GM19035 (cell line): ENCODE results near the gene MIB1.

Source experiments
- ATAC-seq: cut with Tn5 transposase; IDR thresholded peaks from one replicate; pipeline ENCODE4 v1.9.1; 2021; ENCODE audit not compliant: unreplicated experiment

MIB1 gene

DNA sequence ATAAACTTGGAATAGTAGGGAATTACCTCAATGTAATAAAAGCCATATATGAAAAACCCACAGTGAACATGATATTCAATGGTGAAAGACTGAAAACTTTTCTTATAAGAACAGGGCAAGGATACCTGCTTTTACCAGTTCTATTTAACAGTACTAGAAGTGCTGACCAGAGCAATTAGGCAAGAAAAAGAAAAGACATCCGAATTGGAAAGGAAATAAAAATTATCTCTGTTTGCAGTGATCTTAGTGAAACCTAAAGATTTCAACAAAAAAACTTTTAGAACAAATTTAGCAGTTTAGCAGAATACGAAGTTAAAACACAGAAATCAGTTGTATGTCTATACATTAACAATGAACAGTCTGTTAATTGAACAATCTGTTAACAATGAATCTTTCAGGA lies 69.1 kb downstream of the MIB1 start:
- no peak for ATAC-seq

DNA sequence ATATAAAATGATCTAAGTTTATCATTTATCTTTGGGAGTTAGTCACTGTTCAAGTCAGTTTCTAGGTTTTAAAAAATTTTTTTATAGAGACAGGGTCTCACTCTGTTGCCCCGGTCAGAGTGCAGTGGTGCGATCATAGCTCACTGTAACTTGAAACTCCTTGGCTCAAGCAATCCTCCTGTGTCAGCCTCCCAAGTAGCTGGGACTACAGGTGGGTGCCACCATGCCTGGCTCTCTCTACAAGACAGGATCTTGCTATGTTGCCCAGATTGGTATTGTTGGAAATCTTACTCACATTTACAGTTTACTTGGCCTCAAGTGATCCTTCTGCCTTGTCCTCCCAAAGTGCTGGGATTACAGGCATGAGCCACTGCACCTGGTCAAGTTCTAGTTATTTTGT lies 74.5 kb downstream of the MIB1 start:
- no peak for ATAC-seq

DNA sequence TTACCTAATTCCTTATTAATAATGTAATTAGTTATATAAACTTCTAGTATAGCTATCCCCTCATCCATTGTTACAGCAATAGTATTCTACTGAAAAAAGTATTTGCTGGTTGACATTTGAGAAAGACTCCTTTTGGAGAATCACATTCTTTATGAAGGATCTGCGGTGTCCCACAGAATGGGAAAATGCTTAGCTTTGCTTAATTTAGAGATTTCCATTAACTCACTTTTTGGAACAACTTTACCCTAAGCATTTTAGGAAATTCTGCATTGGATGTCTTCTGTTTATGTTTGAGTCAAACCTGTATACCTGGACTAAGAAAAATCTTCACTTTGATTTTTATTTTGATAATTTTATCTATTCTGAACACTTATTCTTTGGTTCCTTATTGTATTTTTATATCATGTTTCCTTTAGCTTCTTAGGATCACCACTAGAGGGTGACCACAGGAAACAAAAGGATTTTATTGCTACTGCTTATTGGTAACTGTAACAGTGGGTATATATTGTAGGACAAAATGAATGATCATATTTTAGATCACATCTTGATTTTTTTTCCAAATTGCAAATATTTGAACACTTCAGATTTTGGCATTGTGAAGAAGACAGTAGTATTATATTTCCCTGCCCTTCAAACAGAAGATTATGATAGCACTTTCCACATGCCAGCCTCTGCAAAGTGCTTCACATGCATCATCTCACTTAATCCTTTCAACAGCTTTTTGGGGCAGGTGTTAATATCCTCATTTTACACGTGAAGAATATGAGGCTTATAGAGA lies 79.6 kb downstream of the MIB1 start:
- no peak for ATAC-seq

DNA sequence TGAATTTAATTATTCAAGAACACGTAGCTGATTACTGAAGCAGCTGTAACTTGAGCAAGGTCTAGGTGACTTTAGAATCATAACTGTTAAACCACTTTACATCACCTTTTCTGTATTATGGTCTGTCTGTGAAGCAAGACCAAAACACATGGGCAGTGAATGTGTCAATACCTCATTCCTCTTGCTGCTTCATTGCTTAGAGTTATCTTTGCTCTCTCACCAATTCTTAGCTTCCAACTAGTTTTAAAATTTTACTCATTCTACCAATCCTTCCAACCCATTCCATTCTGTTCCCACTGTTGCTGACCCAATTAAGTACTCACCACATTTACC lies 80.2 kb downstream of the MIB1 start:
- ATAC-seq, result no peak

DNA sequence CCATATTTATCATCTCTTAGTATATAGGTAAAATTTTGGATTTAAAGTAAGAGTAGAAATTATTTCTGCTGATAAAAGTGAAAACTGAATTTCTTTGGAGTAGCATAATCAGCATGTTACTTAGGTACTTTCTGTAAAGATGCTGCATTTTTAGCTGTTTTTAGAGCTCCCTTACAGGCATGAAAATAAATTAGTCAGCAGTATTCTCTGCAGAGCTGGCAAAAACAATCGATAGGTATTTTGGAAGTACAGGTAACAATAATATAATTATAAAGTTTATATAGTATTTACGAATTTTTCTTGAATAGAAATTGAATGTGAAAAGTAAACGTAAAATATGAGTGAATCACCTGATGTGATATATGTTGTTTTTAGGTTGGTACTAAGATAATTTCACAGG lies 83.3 kb downstream of the MIB1 start:
- ATAC-seq, result no peak

DNA sequence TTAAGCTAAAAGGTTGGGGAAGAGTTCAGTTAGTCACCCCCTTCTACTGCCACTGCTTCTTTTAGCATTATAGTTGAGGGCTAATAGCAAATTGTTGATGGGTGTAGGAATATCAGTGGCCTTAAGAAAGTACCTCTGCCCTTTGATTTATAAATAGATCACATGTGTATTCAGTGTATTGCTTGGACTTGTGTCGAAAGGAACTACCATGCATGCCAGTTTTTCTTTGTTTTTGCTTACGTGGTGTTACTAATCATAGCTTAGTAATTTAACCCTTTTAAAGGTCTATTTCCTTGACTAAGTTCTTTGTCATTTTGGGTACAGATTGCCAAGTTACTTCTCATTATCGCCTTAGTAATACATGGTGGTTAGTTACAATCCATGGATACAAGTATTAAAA lies 85.6 kb downstream of the MIB1 start:
- no peak for ATAC-seq

DNA sequence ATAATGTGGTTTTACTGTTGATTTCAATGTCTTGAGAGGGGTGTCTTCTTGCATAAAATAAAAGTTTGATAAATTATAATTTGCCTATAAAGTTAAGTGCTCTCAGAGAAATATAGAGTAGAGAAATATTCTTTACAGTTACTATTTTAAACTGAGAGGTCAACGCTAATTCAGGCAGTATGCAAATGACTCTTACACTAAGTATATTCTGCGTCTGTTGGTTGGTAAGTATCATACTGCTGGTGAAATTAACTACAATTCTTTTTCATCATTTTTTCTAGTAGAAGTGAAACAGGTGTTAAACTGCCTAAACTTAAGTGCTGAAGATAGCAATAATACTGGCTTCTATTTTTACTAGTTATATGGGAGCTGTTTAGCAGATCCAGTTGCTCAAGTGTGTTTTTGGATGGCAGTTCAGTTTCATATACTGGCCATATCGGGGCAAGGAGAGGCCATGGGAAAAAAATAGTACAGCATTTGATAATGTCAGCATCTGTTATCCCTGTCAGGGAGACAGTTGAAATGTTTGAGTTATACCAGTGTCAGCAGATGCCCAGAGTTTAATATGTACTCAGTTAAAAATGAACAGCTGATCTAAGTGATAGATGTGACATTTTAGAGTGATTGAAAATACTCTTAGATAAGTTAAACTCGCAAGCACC lies 86.2 kb downstream of the MIB1 start:
- ATAC-seq, result no peak

DNA sequence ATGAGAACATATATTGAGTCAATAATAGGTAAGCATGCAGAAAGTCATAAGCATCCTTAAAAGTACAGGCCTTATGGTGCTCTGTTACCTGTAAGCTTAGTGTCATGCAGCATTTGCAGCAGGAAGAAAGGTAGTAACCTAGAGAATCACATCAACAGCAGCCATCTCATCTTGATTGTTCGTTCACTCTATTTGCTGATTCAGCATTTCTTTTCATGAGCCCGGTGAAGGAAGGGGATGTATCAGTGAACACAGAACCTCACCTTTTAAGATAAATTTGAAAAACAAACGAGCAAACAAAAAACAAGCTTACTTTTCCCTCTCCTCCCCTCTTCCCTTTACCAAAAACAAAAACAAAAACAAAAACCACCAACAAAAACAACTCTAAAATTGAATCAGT lies 89.9 kb downstream of the MIB1 start:
- ATAC-seq, result no peak

DNA sequence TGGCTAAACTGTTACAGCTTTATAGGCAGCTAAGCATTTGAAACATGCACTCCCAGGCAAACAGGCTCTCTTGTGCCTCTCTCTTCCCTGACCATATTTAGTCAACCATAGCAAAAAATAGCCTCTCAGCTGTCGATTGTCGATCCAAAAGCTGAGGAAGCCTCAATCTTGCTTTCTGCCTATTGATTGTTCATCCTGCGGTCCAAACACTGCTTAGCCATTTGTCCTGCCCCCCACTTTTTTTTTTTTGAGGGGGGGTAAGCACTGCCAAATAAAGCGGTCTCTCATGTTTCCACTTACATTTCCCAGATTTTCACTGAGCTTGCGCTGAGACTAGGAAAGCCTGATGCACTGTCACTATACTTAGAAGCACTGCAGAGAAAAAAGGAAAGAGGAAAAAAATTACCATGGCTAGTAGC lies 90.8 kb downstream of the MIB1 start:
- ATAC-seq, result no peak

DNA sequence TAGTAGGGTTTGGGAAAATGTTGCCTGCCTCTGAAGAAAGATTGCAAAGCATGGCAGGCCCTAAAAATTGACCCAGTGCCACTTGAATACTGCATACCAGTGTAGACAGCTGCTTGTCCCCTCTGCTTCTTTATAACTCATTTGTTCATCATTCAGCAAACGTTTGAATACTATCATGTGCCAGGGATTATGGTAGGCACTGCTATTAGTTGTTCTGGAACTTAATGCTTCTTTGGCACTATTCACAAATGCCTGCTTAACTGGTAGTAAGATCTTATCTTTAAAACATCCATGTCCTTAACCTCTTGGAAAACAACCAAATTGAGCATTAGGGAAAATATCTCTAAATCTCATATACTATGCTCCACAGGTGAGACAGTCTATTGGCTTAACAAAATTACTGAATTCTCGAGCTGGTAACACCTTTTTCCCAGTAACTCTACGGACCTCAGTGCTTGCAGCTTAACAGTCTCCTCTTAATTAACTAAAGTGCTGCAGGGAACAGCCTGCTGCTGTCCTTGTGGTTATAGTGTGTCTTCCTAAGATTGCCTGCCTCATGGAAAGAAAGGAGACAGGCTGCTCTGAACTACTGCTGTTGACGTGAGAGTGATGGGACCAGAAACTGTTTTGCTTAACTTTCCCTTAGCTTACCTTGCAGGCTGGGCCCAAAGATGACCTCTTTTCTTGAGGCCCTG lies 93.2 kb downstream of the MIB1 start:
- ATAC-seq, result no peak

DNA sequence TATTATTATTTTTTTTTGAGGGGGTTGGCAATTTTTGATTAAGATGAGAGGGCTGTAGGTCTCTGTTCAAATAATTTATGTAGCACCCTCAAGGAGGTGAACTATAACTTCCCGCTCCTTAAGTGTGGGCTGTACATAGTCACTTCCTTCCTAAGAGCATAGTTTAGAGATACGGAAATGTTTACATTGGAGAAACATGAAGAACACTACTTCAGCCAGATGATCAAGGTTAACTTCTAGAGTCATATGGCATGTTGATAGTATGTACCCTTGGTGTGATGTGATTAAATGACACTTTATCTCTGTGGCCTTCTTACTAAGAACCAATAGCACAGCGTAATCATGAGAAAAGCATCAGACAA lies 93.7 kb downstream of the MIB1 start:
- no peak for ATAC-seq

DNA sequence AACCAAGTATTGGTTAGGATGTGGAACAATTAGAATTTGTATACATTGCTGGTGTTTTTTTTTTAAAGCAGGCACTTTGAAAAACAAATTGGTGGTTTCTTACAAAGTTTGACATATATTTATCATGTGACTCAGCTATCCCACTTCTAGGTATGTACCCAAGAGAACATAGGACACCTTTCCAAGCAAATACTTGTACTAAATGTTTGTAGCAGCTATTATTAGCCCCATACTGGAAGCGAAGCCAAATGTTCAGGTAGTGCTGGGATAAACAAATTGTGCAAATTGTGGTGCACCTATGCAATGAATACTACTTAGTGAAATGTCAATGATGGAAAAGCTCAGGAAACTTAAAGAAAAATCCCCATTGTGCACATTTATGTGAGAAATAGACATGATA lies 101.0 kb downstream of the MIB1 start:
- ATAC-seq, result no peak

DNA sequence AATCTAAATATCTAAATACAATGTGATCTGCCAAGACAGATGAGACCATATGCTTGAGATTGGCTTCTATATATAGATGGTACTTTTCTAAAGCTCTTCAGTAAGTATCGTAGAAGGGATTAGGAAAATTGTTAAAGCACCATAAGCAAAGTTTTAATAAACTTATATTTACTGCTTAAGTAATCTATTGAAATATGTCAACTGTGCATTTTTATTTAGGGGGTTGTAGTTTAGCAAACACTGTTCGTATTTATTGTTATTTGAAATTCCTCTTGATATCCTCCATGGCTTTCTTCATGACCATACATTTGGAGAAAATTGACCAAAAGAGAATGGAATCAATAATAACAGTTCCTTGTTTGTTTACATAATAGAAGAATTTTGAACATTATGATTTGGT lies 102.7 kb downstream of the MIB1 start:
- no peak for ATAC-seq

DNA sequence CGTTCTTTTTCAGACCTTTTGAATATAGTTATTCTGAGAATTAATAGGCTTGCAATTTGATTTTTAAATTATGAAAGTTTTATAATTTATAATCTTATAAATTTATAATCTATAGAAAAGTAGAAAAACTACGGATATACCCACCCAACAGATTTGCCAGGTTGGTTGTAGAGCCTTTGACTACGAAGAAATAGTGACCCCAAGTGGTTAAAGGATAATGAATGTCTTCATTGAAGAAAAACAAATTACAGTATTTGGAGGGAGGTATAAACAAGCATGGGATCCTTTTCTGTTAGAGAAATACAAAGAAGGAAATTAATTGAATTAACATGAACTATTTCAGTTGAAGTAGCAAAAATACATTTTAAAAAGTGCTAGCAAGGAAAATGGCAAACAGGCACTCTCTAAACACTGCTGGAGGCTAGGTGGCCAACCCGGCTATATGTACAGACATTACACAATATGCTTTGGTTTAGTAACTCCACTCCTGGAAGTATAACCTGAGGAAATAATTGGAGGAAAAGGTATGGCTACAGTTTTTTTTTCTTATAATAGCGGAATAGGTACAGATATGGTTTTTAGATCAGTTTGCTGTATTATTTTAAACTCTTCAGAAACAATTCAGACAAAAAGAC lies 110.9 kb downstream of the MIB1 start:
- no peak for ATAC-seq

DNA sequence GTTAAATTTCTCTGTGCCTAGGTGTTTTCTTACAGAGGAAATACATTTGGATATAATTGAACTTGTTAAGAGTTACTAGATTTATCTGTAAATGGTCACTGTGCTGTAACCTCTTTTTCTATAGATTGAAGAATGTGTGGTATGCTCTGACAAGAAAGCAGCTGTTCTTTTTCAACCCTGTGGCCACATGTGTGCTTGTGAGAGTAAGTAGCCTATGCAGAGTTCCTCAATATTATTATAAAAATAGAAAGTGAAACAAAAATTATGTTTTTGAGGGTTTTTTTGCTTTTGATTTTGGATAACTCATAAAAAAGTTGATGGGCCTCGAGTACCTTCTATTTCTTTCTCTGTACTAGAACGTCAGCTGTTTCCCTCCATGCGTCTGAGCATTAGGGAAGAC lies 112.4 kb downstream of the MIB1 start:
- ATAC-seq, result peak; percentile 85

DNA sequence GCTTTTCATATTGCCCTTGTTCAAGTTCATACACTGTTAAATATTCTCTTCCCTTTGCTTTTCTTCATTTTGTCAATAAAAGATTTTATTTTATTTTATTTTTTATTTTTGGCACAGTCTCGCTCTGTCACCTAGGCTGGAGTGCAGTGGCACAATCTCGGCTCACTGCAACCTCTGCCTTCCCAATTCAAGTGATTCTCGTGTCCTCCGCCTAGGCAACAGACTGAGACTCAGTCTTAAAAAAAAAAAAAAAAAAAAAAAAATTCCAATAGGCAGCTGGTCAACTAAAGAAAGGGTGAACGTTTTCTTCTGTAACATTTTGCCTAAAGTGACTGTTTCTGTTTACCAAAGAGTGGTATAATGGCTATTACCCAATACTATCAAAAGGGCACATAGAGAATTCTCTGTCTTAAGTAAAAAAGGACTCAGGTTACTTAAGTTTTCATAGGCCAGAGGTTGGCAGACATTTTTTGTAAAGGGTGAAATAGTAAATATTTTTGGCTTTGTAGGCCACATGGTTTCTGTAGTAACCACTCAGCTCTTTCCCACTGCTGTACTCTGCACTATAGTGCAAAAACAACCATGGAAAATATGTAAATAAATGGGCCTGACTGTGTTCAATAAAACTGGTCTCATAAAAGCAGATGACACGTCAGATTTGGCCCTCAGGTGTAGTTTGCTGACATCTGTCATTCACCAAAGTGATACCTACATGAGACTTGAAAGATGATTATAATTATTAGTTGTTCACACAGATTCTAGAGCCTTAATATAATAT lies 113.4 kb downstream of the MIB1 start:
- ATAC-seq, result no peak

DNA sequence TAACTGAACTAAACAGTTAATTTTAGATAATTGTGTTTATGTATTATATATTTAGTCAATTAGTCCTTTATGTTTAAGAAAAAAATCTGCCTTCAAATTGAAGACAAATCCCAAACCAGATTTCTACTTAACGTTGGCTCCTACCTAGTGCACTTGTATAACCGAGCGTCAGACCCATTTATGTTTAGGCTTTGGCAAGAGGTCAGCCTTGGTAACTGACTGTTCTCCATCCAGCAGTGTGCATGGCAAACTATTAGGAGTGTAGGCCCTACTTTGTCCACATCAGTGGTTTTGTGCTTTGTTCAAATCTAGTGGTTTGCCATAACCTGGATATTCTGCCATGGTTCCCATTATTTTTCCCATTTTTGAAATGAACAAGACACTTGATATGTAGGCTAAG lies 114.8 kb downstream of the MIB1 start:
- no peak for ATAC-seq

DNA sequence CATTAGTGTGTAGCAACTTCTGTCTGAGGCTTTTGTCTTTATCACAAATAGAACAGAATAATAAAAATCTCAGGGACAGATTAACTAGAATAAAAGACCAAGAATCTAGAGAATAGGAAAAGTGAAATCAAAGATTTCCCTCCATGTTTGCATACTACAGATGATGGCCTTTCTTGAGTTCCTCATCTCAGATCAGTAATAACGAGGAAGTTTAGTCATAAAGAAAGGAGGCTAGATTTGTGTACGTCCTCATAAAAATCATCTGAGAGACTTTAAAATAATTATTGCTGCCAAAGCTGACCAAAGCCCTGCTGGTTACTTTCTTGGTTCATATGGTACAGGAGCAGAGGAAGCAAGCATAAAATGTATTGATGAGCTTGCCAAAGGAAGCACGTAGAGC lies 117.3 kb downstream of the MIB1 start:
- ATAC-seq, result no peak

DNA sequence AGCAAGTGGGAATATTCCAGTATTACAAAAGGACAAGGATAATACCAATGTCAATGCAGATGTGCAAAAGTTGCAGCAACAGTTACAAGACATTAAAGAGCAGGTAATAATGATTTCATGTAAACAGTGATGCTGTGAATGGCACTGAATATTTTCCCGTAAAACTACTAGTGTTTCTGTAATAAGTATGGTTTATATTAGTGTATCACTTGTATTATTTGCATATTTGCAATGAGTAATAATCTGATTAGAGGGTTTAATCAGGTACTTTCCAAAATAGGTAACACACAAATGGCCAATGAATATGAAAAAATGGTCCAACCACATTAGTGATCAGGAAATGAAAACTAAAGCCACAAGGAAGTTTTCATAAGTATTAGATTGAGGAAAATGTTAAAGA lies 118.0 kb downstream of the MIB1 start:
- no peak for ATAC-seq

DNA sequence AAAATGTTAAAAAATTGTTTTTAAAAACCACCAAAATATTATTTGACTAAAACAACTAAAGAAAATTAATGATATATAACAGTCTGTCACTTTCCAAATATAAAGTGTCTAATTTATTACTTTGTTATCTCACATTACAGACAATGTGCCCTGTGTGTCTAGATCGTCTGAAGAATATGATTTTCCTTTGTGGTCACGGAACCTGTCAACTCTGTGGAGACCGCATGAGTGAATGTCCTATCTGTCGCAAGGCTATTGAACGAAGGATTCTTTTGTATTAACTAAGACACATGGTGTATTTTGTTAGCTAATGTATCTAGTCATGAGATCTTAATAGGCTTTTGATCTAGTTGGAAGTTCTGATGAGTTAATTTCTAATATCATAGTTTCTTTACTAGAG lies 123.8 kb downstream of the MIB1 start:
- no peak for ATAC-seq

DNA sequence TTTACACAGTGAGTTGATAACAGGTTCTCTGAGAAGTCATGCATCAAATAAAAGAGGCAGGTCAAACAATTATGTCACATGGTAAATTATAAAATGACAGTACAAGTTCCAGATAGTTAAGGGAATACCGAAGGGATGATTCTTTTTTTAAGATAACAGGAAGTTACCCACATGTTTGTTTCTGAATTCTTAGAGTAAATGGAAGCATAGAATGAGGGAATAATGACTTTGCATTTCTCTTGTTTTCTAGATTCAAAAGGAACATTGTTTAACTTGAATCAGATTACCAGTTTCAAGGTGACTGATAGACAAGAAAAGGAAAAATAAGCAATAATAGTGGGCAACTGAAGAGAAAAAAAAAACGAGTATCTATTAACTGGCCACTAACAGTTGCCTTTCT lies 124.5 kb downstream of the MIB1 start:
- ATAC-seq, result no peak
